Ureter (tissue), 1 donor: ENCODE results near the gene HSPB3. TPM values are rescaled to one million over a fixed set of nuclear protein-coding genes. Genes with fewer than 3 reads are reported as not detected.
"Not testable (repeated sequence)": the region's sequence is repeated elsewhere in the genome, so short reads cannot be mapped to it uniquely, and the experiment has no call there.

Experiments
- DNase-seq: peaks from one replicate; pipeline ENCODE4 v3.0.0-alpha.2; 2020; ENCODE audit warnings: low spot score
- total RNA-seq: library from RNA; stranded (reverse); gene quantifications from one replicate; pipeline ENCODE4 v1.2.4, GENCODE V29; 2023
- donor health status: DM: yes; HTN: yes; CAD: no.

The HSPB3 gene, protein sequence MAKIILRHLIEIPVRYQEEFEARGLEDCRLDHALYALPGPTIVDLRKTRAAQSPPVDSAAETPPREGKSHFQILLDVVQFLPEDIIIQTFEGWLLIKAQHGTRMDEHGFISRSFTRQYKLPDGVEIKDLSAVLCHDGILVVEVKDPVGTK
- total RNA-seq: 0.68 TPM

DNA sequence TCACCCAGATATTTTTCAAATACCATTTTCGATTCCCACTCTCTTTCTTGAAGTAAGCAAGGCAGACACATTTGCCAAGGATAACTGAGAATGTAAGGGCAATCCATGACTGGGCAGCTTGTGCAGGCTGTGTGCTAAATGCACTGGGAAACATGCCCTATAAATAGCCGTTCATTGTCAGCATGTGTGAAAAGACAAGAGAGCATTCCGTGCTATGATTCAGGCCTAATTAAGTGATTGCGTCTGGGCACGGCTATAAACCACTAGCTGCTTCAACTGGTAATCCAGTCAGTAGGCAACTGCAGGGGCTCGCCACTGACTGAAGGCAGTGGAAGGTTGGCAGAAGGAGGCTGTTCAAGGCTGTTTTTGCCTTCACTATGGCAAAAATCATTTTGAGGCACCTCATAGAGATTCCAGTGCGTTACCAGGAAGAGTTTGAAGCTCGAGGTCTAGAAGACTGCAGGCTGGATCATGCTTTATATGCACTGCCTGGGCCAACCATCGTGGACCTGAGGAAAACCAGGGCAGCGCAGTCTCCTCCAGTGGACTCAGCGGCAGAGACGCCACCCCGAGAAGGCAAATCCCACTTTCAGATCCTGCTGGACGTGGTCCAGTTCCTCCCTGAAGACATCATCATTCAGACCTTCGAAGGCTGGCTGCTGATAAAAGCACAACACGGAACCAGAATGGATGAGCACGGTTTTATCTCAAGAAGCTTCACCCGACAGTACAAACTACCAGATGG is at the start of gene HSPB3:
TSS of gene HSPB3 (plus strand) at position 287 of the 745 bp plus-strand sequence. CDS start at position 378, 91 bp downstream.
- DNase-seq: no peak

DNA sequence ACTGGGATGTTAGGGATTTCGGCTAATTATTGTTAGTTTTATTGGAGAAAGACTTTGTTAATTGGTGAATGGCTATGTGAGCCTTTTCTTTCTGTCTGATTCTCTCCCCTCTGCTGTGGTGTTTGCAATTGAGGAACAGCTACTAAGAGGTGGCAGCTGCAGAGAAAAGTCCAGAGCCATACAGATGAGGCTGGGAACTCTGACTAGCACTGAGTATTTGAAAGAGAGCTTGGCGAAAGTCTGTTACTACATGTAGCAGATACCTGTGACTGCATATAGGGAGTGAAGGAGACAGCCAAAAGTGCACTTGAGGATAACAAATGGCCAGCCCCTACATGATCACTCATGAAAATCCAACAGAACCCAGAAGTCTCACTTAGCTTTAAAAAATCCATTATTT is 44.3 kb upstream of the HSPB3 start:
- DNase-seq: no peak

- DNase-seq: no peak
Measured at GRCh38 chr5:54412913-54413312, 42.6 kb upstream of the HSPB3 start.

DNA sequence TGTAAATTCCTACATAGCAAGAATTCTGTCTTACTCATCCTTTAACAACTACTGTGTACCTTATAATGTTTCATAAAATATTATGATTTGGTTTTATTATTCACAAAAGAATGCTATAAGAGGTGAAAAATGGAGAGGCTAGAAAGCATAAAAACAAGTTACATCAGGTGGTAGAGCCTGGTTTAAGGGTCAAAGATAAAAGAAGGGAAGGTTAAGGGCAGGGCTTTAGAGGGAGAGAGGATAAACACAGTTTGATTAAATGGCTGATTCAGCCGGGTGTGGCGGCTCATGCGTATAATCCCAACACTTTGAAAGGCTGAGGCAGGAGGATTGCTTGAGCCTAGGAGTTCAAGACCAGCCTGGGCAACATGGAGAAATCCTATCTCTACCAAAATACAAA is 40.4 kb upstream of the HSPB3 start:
- DNase-seq: no peak

- DNase-seq: no peak
Measured at GRCh38 chr5:54415896-54416601, 39.5 kb upstream of the HSPB3 start.

DNA sequence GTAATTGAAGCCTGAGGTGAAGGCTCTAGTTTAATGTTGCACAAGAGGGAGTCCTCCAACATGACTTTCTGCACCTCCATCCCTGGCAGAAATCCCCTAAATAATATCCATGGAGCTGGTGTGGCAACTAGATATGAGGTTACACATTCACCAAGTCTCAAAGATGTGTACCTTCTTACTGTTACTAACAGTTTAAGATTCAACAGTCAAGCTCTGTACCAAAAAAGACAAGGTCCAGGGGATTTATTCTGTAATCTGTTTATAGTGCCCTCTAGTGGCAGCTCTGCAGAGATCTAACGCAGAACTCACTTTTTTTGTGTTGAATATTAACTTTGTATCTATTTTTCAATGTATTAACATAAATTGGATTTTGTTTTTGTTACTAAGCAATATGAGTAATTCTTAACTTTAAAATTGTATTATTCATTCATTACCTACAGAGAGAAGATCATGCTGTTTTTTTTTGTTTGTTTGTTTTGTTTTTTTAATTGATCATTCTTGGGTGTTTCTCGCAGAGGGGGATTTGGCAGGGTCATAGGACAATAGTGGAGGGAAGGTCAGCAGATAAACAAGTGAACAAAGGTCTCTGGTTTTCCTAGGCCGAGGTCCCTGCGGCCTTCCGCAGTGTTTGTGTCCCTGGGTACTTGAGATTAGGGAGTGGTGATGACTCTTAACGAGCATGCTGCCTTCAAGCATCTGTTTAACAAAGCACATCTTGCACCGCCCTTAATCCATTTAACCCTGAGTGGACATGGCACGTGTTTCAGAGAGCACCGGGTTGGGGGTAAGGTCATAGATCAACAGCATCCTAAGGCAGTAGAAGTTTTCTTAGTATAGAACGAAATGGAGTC is 35.7 kb upstream of the HSPB3 start:
- not testable (repeated sequence) for DNase-seq

- not testable (repeated sequence) for DNase-seq
Measured at GRCh38 chr5:54420511-54420910, 35.0 kb upstream of the HSPB3 start.

- DNase-seq: no peak
Measured at GRCh38 chr5:54421976-54422375, 33.5 kb upstream of the HSPB3 start.

DNA sequence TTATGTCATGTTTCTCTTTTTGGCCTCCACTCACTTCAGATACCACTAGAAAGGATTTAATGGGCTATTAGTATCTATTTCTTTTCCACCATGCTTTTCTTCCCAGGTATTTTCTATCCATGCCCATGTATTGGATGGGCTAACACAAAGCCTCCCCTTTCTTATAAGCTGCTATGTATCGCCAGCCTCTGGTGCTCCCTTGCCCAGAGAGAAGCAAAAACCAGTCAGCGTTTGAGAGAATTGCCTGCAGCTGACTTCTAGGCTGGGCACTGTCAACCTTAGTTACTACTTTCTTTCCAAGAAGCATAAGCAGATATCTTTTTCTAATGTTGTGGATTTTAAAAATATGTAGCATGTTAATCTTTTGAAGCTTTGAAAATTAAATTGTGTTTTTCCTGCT is 30.2 kb upstream of the HSPB3 start:
- DNase-seq: no peak

GRCh38 chr5:54426209-54426608 is 29.3 kb upstream of the HSPB3 start:
- no peak for DNase-seq

DNA sequence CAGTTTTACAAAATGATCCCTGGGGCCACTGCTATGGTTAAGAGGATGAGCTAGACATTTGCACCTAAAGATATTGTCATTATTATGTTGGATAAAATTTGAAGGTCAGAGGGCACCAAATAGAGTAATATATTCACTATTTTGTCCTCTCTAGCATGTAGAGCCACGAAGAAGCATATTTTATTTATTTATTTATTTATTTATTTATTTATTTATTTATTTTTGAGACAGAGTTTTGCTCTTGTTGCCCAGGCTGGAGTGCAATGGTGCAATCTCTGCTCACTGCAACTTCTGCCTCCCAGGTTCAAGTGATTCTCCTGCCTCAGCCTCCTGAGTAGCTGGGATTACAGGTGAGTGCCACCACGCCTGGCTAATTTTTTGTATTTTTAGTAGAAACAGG is 20.8 kb upstream of the HSPB3 start:
- not testable (repeated sequence) for DNase-seq

- DNase-seq: no peak
Measured at GRCh38 chr5:54438620-54439389, 16.7 kb upstream of the HSPB3 start.

- no peak for DNase-seq
Measured at GRCh38 chr5:54440456-54440893, 15.0 kb upstream of the HSPB3 start.

GRCh38 chr5:54442271-54442670 is 13.2 kb upstream of the HSPB3 start:
- DNase-seq: no peak

- DNase-seq: no peak
Measured at GRCh38 chr5:54443270-54443669, 12.2 kb upstream of the HSPB3 start.

DNA sequence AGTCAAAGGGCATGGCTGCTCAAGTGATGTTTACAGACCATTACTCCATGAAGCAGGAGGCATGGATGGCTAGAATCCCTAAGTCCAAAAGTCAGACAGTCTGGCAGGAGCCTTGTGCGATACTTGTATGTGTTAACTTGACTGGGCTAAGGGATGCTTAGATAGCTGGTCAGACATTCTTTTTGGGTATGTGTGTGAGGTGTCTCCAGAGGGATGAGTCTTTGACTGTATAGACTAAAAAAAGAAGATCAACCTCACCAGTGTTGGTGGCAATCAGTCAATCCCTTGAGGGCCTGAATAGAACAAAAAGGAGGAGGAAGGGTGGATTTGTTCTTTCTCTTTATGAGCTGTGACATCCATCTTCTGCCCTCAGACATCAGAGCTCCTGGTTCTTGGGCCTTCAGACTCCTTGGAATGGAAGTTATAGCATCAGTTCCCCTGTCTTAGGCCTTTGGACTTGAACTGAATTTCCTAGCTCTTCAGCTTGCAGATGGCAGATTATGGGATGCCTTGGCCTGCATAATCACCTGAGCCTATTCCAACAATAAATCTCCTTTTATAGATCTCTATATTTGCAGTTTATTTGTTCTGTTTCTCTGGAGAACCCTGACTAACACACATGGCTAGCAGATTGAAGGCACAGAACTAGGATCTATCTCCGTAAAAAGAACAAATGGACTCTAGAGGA is 9.7 kb upstream of the HSPB3 start:
- DNase-seq: no peak

DNA sequence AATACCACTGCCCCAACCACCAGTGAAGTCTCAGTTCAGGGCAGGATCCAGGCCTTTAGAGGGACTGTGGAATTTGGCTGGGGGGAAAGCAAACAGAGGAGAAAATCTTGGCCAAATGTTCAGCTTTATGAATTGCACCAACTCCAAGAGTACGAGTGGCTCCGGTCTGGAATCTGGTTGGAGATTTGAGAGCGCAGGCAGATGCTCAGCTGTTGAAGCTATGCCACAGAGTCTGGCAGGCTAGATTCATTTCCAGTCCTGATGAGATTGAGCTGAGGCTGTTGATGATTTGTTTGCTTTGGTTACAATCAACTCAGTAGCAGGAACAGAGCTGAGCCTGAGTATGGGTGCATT is 9.1 kb upstream of the HSPB3 start:
- no peak for DNase-seq

DNA sequence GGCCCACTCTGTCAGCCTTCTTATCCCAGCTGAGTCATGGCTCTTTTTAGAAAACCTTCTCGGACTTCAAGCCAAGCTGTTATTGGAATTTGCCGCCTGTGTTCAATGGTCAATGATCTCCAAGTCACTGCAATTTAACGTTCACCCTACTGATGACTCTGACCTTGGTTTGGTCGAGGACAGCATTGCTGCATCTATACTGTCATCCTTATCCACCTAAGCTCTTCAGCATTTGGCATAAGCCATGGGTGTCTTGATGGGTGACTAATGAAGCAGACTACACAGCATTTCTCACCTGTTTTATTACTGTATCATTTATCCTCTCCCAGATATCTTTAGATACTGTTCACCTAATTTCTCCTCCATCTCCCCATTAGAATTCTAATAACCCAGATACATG is 5.6 kb upstream of the HSPB3 start:
- DNase-seq: no peak

DNA sequence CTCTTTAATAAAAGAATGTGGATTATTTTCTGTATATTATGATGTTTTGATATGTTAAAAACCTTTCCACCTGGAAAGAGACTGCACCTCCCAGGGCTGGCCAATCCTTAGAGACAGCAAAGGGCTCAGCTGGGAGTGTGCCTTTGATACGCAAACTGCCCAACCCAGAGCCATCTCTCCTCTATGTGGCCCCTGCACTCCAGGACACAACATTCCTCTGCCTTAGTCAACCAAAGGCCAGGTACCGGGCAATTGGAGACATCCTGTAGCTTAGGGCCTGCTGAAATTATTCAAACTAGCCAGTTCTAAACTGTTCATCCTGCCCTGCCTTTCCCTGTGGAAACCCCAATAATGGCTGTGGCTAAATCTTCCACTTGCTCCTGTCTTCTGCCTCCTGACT is 5.0 kb upstream of the HSPB3 start:
- DNase-seq: no peak

DNA sequence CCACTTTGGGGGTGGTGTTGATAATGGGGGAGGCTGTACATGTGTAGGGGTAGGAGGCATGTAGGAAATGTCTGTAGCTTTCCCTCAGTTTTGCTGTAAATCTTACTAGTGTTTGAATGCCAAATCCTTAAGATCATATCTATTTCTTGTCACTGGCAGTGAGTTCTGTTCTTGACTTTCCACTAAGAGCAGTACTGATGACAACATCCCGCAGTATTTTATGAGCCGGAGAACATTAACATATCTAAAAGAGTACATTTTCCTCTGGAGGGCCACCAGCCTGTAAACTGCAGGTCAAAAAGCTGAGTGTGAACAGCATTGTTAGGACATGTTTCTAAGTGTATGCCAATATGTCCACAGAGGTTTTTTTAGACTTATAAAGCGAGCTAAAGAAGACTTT is 2.5 kb upstream of the HSPB3 start:
- DNase-seq: no peak

DNA sequence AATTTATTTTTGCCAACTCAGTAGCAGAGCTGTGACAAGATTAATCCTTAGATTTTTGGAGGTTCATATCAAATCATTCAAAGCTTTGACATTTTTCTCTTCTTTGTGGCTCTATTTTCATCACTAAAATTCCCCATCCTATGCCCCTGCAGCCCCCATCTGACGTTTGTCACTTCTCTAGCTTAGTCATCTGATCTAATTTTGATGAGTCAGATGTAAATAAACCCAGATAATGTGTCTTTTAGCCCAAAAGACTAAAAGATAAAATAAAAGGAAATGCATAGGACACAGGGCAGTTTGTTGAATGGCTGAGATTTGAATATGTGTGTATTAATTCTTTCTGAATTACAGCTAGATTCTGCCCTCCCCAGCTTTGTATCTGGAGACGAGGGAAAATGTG is 897 bp upstream of the HSPB3 start:
- DNase-seq: no peak
